HG03196 (cell line): ENCODE results near the gene HIPK2.

Source experiments
- ATAC-seq: cut with Tn5 transposase; IDR thresholded peaks from one replicate; pipeline ENCODE4 v1.9.1; 2021; ENCODE audit not compliant: unreplicated experiment

HIPK2 gene

GRCh38 chr7:139658296-139658695, 119.5 kb downstream of the HIPK2 start:
- no peak for ATAC-seq

DNA sequence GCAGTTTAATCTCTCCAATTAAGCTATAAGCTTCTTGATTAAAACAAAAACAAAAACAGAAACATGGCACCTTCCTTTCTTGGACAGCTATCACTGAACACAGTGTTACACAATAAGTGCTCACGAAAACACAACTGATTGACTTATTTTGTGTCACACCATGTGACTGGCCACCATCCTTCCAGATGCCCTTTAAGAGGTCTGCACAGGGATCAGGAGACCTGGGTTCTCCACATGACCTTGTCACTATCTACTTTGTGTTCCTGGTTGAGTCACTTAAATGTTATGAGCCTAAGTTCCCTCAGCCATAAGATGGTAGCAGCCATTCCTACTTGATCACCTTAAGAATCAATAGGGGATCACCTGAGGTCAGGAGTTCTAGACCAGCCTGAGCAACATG, 120.1 kb downstream of the HIPK2 start:
- ATAC-seq = no peak

GRCh38 chr7:139656387-139656786, 121.4 kb downstream of the HIPK2 start:
- no peak for ATAC-seq

- no peak for ATAC-seq
Observed at GRCh38 chr7:139655305-139655704, 122.5 kb downstream of the HIPK2 start.

DNA sequence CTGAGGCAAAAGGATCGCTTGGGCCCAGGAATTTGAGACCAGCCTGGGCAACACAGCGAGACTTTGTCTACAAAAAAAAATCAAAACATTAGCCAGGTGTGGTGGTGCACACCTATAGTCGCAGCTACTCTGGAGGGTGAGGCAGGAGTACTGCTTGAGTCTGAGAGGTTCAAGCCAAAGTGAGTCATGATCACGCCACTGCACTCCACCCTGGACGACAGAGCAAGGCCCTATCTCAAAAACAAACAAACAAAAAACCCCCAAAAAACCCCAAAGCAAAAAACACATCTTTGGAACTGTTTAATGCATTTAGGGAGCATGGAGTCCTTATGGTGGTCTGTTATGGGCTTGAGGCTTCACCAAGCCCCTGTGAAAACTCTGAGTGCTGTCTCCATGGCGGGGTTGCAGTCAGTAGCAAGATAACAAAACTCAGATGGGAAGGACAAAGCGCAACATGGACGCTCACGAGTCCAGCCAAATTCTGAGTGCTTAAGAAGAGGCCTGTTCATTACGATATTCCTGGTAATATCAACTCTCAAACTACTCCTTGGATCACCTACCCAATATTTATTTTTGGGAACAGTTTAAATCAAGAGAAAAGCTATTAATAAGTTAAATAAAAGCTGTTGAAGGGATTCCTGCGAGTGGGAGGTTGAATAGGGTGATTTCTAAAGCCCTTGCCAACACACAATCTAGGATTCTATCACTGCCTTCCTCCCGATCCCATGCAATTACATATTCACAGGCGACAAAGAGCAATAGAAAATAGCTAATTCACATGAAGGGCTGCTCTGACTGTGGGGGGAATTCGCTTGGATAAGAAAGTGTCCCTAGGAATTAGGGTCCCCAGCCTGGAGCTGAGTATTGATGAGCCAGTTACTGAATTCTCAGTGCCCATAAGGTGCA, 123.3 kb downstream of the HIPK2 start:
- ATAC-seq = no peak

DNA sequence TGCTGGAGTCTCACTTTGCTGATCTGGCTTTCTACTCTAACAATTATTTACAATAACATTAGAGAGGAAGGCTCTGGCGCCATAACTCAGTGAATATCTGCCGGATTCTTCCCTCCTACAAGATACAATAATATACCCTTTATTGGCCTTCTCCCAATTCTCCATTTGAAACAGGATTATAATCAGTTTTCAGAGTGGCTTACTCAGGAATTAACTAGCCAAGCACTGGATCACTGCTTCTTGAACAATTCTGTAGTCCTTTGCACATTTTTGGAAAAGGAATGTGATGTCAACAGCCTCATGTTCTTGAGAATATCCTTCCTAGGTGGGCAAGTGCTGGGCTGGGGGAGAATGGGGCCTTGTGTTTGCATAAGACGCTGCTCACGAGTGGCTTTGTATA, 125.9 kb downstream of the HIPK2 start:
- ATAC-seq = no peak

- no peak for ATAC-seq
Observed at GRCh38 chr7:139651308-139651707, 126.5 kb downstream of the HIPK2 start.

DNA sequence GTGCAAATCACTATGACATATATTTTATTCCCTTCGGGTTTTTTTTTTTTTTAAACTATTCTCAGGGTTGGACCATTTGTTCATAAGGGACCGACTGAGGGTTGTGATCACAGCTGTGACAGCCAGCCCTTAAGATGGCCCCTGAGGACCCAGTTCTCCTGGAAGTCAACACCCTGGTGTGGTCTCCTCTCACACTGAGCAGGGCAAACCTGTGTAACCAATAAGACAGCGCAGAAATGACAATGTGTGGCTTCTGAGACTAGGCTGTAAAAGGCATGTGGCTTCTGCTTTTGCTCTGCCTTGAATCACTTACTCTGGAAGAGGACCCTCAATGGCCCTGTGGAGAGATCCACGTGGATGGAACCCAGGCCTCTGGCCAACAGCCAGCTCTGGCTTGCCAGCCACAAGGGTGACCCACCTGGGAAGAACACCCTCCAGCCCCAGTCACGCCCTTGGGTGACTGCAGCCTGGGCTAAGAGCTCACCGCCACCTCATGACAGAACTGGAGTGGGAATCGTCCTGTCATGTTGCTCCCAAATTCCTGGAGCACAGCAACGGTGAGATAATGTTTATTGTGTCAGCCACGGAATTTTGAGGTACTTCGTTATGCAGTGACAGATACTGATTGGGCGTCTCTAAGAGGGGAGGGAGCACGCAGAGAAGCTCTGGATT, 127.2 kb downstream of the HIPK2 start:
- no peak for ATAC-seq

DNA sequence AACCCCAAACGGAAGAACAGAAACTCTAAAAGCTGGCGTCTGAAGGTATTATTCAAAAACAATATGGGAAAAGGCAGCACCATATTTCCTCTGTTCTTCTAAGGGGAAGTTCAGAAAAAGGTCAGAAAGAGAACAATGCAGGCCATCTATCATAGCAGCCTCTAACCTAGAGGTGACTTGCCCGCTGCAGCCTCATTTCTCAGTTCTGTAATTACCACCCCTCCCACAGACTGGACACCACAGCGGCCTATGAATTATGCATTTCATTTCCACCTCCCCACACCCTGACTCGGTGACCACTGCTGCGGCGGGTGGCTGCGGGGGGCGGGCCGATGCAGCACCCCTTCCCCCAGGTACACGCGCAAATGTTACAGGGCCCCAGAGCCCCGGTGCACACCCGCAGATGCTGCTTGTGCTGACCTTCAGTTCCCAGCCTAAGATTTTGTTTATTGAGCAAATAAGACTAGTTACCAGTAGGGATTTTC, 128.8 kb downstream of the HIPK2 start:
- peak; percentile 87 for ATAC-seq

DNA sequence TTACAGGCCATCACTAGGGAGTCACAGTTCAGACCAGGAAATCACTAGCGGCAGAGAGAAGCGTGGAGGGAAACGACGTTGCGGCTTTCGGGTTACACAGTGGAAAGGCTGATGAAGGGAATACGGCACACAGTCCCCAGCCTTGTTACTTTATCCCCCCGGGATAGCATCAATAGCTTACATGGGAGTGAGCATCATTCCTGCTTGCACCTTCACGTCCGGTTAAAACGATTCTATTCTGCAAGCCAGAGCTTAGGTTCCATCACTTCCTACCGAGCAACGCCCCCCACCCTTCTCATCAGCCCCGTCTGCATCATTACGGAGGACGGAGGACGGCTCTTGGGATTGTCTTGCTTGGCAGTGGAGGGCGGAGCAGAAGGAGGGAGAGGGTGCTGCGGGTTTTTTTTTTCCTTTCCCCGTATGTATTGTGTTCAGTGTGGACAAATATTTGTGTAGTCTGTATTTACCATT, 129.4 kb downstream of the HIPK2 start:
- peak; percentile 10 for ATAC-seq

DNA sequence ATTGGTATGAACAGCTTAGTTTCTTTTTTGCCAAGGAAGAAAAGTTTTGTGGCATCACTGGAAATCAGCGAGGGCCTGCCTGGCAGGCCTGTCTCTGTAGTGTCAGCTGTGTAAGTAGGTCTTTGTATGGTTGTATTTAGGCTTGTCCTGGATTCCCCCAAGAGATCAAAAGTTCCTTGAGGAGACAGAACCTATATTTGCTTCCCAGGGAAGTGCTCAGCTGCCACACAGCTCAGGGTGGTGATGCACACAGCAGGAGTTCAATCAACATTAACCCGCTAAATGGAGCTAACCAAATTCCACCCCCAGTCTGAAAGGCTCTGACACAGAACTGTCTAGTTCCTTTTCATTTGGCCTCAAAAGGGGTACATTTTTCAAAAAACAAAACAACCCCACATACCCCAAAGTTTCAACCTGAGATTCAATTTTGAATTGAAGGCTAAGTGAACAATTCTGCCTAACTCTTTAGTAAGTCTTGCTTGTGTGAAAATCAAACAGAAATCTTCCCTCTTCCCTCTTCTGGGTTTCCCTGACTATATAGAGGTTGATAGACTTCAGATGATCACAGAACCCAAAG, 129.9 kb downstream of the HIPK2 start:
- ATAC-seq = no peak

DNA sequence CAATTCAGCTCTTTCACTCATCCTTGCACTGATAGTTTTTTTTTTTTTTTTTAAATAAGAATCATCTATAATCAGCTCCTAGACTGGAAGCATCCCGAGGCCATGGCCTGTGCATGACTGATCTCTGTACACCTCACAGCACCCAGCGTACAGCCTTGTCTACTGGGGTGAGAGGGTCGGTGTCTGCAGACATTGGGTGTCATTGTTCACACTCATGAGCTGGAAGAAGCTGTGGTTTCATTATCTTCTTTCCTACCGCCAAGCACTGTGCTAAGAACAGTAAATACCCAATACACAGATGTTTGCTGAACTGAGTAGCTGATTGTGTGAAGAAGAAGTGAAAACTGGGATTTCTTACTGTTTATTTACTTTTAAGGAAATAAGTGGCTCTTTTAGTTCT, 130.7 kb downstream of the HIPK2 start:
- no peak for ATAC-seq

DNA sequence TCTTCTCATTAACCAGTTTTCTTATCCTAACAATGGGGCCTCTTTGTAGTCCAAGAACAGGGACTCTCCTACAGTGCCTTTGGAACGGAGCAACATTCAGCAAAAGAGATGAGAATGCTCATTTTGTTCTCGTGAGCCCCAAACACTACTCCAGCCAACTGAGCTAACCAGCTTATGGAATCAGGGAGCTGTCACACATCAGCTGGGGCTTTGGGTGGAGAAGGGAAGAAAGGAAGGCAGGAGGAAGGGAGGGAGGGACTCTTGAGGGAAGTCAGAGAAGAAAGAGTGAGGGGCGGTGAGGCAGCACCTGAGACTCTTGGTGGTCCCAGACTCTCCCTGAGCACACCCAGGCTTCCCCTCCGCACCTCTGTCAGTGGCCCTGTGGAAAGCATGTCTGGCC, 131.2 kb downstream of the HIPK2 start:
- ATAC-seq = no peak

- no peak for ATAC-seq
Observed at GRCh38 chr7:139645572-139646523, 131.9 kb downstream of the HIPK2 start.

DNA sequence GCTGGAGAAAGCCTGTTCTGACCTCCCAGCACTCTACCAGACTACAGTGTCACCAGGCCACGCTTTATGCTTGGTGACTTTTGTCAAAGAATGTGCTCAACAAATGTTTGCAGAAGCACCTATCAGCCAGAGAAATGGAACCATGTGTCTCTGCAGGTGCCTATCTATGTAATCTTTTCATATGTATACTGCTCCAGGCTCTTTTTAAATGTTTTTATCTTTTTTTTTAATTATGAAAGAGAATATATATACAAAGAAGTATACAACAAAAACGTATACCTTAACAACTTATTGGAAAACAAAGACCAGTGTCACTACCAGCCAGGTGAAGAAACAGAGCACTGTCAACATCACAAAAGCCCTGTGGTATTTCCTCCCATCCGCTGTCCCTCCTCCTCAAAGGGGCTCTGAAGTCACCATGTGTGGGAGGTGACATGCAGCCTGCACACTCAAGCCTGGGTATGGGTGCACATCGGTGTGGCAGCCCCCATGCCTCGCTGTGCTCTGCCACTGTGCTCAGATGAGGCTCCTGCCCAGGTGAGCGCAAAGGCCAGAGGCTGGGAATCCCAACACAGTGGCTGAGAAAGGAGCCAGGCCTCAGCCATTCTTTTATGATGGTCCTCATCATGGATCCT, 133.7 kb downstream of the HIPK2 start:
- ATAC-seq = no peak

DNA sequence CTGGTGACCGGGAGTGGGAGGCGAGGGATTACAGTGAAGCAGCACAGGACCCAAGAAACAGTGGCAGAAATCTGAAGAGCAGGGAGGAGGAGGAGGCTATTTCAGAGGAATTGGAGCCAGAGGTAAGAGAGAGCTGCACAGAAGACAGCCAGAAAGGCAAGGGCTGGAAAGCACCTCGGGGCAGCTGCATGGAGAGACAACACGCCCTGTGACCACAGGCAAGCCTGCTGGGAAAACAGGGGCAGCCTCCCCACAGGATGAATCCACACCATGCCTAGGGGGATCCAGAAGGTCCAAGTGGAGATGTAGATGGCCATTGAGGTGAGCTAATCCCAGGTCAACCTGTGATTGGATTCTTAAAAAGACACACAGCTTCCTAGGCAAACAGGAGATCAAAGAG, 135.5 kb downstream of the HIPK2 start:
- no peak for ATAC-seq

GRCh38 chr7:139641337-139641992, 136.3 kb downstream of the HIPK2 start:
- no peak for ATAC-seq

- no peak for ATAC-seq
Observed at GRCh38 chr7:139640681-139641080, 137.1 kb downstream of the HIPK2 start.

DNA sequence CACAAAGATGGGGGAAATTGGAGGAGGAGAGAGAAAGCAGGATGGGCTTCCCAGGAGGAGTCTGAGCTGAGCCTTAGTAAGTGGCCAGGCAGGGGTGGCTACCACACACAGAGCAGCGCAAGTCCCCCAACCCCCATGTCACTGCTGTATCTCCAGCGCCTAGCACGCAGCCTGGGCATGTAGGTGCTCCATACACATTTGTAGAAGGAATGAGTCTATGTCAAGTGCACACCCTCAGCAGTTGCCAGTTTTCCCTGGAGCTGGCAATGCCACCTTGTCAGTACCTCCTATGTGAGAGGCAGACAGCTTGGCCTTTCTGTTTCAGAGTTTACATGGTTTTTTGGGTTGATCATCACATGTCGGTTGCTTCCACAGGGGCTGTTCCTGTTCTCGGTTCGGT, 138.2 kb downstream of the HIPK2 start:
- ATAC-seq = no peak
